ENCODE results near the gene OXGR1. TPM values are rescaled to one million over a fixed set of nuclear protein-coding genes. Genes with fewer than 3 reads are reported as not detected.

OXGR1 gene
- total RNA-seq (2022; extraction: Qiagen RNA extraction; ENCODE audit: low read depth) = not detected in 5 replicates

GRCh38 chr13:96994017-96994857, at the start of gene OXGR1:
TSS of gene OXGR1 (minus strand) at chr13:96994476. CDS start at chr13:96987759, 6,717 bp downstream.

Other genes starting within 250 kb of the OXGR1 start
- gene MBNL2, start 227.9 kb upstream of the OXGR1 start, total RNA-seq (2022; extraction: Qiagen RNA extraction; ENCODE audit: low read depth) = 9.7 to 13.9 TPM (median 12.2 TPM) in 5 replicates

All from A549 treated with CpdA at 1 μM for 4 hours (cell line).